Breast epithelium (tissue), 3 donors: ENCODE data around the gene ANKRD65.

Source experiments
- POLR2A ChIP-seq: fragments of 450-650 bp; IDR thresholded peaks from one replicate; pipeline ENCODE4 v1.6.1; 2016; ENCODE audit warnings: antibody characterized with exemption, mild to moderate bottlenecking, moderate library complexity
- POLR2AphosphoS5 ChIP-seq, 3 donors: sonication (generic); formaldehyde crosslinking; IDR thresholded peaks; one replicate each; pipeline ENCODE4 v1.6.1; 2017; ENCODE audit warnings: antibody characterized with exemption in 3 of 3
- TF ChIP-seq, protein P1 (sequence below), 3 donors: fragments of 450-650 bp; IDR thresholded peaks; one replicate each; pipeline ENCODE4 v1.5.1; 2016 to 2017; ENCODE audit warnings: antibody characterized with exemption in 3 of 3, mild to moderate bottlenecking in 3 of 3, moderate library complexity in 3 of 3

DNA sequence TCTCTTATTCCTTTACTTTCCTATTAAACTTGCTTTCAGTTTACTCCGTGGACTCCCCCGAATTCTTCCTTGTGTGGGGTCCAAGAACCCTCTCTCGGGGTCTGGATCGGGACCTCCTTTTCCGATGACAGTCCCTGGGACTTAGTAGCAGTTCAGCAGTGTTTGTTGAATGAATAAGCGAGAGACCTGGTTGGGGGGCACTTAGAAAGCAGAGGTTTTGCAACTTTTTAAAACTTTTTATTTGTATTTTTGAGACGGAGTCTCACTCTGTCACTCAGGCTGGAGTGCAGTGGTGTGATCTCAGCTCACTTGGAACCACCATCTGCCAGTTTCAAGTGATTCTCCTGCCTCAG, 2.1 kb upstream of the ANKRD65 start:
- TF ChIP-seq POLR2A (no peak), POLR2AphosphoS5 (IDR thresholded peaks at IDR 0.05) (no peak)
- TF ChIP-seq, protein P1, sequence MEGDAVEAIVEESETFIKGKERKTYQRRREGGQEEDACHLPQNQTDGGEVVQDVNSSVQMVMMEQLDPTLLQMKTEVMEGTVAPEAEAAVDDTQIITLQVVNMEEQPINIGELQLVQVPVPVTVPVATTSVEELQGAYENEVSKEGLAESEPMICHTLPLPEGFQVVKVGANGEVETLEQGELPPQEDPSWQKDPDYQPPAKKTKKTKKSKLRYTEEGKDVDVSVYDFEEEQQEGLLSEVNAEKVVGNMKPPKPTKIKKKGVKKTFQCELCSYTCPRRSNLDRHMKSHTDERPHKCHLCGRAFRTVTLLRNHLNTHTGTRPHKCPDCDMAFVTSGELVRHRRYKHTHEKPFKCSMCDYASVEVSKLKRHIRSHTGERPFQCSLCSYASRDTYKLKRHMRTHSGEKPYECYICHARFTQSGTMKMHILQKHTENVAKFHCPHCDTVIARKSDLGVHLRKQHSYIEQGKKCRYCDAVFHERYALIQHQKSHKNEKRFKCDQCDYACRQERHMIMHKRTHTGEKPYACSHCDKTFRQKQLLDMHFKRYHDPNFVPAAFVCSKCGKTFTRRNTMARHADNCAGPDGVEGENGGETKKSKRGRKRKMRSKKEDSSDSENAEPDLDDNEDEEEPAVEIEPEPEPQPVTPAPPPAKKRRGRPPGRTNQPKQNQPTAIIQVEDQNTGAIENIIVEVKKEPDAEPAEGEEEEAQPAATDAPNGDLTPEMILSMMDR (IDR thresholded peaks at IDR 0.05): no peak
